Activated CD8-positive, alpha-beta memory T cell treated with anti-CD3 and anti-CD28 coated beads for 36 hours (primary cell): Measurements from ENCODE around the gene TIMP2. TPM values are rescaled to one million over a fixed set of nuclear protein-coding genes. Genes with fewer than 3 reads are reported as not detected.
"Not testable (repeated sequence)": the region's sequence is repeated elsewhere in the genome, so short reads cannot be mapped to it uniquely, and the experiment has no call there.

ENCODE experiments used
- CTCF ChIA-PET: fragments of 350-600 bp; sonication (Branson Sonifier 250); formaldehyde crosslinking; loops from one replicate; lab custom pipeline; 2021; ENCODE audit warnings: antibody characterized with exemption; lab: Charles Lee
- POLR2A ChIA-PET: fragments of 350-600 bp; sonication (Branson Sonifier 250); formaldehyde crosslinking; loops from one replicate; lab custom pipeline; 2021; ENCODE audit warnings: antibody characterized with exemption; lab: Charles Lee
- total RNA-seq, 2 experiments: library from RNA; stranded (reverse); gene quantifications; one replicate each; pipeline ENCODE4 v1.2.3, GENCODE V29; 2021

Gene TIMP2
- total RNA-seq, 2 experiments from 2014 or later, result 0.42 to 0.55 TPM

- POLR2A ChIA-PET, result no interaction called here
- CTCF ChIA-PET, result no interaction called here
These were observed 7.5 kb downstream of the TIMP2 start for GRCh38 chr17:78917451-78918275.

- POLR2A ChIA-PET, result interaction anchor here (0.5 kb wide), 1 partner anchor 26 kb away, joined by 6 read pairs; no protein-coding TSS in a partner anchor
- CTCF ChIA-PET, result interaction anchor here (0.6 kb wide), 1 partner anchor 831 kb away, joined by 3 read pairs; no protein-coding TSS in a partner anchor
These were observed 9.1 kb downstream of the TIMP2 start for GRCh38 chr17:78915872-78916632.

DNA sequence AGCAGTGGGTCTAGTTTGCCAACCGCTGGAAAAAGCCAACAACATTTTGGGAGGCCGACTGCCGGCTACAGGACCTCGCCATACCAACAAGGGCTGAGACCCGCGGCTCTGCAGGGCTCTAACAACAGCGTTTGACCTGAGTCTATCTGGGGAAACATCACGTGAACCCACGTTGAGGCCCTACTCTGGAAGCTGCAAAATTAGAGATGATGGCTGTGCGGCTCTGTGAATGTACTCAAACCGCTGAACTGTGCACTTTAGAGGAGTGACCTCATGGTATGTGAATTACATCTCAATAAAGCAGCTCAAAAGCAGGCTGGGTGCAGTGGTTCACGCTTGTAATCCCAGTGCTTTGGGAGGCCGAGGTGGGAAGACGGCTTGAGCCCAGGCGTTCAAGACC lies 12.1 kb downstream of the TIMP2 start:
- CTCF ChIA-PET, result interaction anchor here (0.7 kb wide), 1 partner anchor 28 kb away, joined by 4 read pairs; no protein-coding TSS in a partner anchor
- POLR2A ChIA-PET, result no interaction called here

GRCh38 chr17:78912082-78912481 lies 13.1 kb downstream of the TIMP2 start:
- ChIA-PET CTCF (no interaction called here), POLR2A (no interaction called here)

DNA sequence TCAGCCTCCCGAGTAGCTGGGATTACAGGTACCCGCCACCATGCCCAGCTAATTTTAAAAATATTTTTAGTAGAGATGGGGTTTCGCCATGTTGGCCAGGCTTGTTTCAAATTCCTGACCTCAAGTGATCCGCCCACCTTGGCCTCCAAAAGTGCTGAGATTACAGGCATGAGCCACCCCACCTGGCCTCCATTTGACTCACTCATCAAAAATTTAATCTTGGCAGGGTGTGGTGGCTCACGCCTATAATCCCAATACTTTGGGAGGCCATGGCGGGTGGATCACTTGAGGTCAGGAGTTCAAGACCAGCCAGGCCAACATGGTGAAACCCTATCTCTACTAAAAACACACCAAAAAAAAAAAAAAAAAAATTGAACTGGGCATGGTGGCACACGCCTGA lies 13.6 kb downstream of the TIMP2 start:
- POLR2A ChIA-PET, CTCF ChIA-PET: not testable (repeated sequence)

DNA sequence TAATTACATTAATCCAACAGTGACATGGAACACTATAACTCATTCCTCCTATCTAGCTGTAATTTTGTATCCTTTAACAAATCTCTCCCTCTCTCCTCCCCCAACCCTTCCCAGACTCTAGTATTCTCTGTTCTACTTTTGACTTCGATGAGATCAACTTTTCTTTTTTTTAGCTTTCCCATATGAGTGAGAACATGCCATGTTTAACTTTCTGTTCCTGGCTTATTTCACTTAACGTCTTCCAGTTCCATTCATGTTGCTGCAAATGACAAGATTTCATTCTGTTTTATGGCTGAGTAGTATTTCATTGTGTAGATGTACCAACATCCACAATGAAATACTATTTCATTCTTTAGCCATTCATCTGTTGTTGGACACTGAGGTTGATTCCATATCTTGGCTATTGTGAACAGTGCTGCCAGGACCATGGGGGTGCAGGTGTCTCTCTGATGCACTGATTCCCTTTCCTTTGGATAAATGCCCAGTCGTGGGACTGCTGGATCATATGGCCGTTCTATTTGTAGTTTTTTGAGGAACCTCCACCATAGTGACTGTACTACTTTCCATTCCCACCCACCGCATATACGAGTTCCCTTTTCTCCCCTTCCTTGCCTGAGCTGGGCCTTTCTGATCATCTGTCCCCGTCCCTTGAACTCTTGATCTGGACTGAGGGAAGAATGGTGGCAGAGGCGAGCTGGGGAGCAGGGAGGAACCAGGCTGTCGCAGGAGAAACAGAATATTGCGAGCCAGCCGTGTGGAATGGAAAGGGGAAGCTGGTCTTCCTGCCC lies 14.5 kb downstream of the TIMP2 start:
- ChIA-PET POLR2A (no interaction called here), CTCF (interaction anchor here (1.1 kb wide), 1 partner anchor 44 kb away, joined by 3 read pairs; no protein-coding TSS in a partner anchor)

DNA sequence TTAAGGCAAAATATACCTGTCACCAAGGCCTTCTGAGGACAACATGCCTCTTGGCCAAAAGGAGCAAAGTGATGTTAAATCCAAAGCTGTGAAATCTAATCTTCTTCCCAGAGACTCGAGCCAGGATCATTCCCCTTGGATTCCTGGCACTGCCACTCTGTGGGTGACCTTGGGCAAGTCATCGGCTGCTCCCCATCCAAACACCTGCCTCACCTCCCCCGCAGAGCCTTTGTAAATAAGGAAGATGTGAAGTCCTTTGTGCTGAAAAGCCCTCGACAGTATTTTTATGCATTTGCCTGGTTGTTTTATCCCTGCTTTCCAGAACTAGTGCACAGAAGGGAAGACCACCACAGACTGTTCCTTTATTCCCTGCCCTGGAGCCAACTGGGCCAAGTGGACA lies 16.8 kb downstream of the TIMP2 start:
- ChIA-PET CTCF (no interaction called here), POLR2A (no interaction called here)

DNA sequence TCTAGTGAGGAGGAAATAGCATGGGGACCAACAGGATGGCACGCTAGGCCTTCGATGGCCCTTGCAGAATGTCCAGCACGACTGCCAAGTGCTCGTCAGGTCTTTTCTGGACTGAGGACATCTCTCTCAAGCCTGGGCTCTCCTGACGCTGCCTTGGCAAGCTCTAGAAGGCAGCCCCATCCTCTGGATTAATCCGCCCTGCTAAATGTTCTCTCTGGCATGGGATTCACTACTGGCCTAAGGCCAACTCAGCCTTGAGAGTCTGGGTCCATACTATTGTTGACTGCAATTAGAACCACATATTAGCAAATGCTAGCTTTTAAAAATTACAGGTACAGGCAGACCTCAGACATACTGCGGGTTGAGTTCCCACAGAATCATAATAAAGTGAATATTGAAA lies 19.6 kb downstream of the TIMP2 start:
- ChIA-PET CTCF (no interaction called here), POLR2A (no interaction called here)

GRCh38 chr17:78905116-78905515 lies 20.1 kb downstream of the TIMP2 start:
- POLR2A ChIA-PET, result no interaction called here
- CTCF ChIA-PET, result interaction anchor here (0.6 kb wide), 2 partner anchors 9 to 198 kb away, joined by 3 read pairs; no protein-coding TSS in a partner anchor

- ChIA-PET POLR2A (no interaction called here), CTCF (interaction anchor here (0.6 kb wide), 1 partner anchor 10 kb away, joined by 3 read pairs; no protein-coding TSS in a partner anchor)
These were observed 20.8 kb downstream of the TIMP2 start for GRCh38 chr17:78904371-78904770.

DNA sequence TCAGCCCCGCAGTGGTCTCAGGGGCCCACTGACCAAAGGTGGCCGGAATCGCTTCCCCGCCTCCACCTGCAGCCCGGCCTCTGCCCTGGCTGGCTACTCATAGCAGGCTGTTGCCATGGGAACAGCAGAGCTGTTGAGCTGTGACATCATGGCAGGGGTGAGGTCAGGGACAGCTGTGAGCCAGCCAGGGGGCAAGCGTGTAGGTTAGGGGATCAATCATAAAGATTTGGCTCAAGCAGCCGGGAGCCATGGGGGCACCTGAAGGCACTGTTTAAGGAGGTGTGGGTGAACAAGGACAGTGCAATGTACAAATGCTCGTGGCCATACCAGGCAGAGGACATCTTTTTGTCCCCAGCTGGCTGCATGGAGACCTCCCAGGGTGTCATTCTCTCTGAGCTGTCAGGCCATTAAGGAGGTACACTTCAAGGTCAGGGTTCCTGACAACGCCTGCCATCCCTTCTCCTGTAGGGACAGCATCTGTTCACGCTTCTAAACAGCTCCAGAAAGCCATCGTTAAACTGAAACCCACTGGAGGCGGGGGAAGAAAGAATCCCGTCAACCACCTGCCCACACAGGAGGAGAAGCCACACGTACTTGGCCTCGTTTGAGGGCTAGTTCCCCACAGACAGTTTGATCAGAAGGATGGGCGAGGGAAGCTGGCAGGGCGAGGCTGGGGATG lies 21.9 kb downstream of the TIMP2 start, which contains the start of gene CEP295NL:
CEP295NL (minus strand) TSS at position 101 of the 679 bp plus-strand sequence. CDS start 1,373 bp downstream, outside the sequence.
- POLR2A ChIA-PET, result no interaction called here
- CTCF ChIA-PET, result no interaction called here

- CTCF ChIA-PET, result interaction anchor here (1.5 kb wide), 1 partner anchor 69 kb away, joined by 3 read pairs; no protein-coding TSS in a partner anchor
- POLR2A ChIA-PET, result not testable (repeated sequence)
These were observed 23.0 kb downstream of the TIMP2 start for GRCh38 chr17:78902231-78902630.

DNA sequence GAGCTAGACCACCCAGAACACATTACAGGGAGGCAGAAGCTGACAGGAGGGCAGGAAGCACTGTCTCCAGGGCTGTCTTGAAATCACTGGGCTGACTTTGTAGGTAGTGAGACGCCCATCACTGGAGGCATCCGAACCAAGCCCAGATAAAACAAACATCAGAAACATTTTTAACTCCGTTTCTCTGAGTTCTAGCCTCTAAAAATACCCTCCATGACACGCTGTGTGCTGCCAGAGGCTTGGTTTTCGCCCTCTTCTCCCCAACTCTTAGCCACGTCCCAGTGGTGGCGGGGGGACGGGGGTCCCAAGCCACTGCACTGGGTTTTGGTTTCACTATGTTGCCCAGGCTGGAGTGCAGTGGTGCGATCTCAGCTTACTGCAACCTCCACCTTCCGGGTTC lies 23.4 kb downstream of the TIMP2 start:
- ChIA-PET CTCF (interaction anchor here (1.5 kb wide), 1 partner anchor 69 kb away, joined by 3 read pairs; no protein-coding TSS in a partner anchor), POLR2A (no interaction called here)

- CTCF ChIA-PET, result no interaction called here
- POLR2A ChIA-PET, result no interaction called here
These were observed 24.4 kb downstream of the TIMP2 start for GRCh38 chr17:78900816-78901215.

DNA sequence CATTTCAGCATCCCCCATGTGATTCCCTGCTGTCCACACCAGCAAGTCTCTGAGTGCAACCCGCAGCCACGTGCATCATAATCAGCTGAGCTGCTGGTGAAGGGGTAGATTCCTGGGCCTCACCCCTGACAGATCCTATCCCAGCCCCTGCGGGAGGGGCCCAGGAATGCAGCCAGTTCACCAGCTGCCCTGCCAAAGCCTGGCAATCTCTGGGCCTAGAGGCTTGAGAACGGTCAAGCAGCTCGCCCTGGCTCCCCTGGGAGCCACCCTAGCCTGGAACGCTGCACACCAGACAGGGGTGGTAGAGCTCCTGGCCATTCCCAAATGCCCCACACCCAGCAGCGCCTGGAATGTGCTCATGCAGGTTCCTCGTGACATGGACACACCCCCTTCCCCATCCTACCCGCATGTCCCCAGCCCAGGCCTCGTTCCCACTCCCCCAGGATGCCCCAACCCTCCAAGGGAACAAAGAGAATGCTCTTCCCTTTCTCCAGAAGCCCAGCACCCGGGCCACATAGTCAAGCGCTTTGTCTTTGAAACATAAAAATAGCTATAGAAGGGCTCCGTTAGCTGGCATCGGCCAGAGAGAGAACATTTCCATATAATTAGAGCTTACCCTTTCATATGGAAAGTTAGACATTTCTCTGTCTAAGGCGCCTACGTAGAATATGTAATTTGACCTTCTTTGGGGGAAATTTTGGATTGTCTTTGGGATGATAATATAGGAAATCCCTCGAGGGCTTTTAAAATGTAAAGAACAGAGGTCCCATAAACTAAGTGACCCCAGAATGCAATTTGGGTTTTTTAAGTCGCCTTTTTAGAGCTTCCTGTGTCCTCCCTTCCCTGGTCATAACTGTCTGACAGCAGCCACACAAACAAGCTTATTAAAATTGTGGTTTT lies 25.6 kb downstream of the TIMP2 start:
- CTCF ChIA-PET, result no interaction called here
- POLR2A ChIA-PET, result no interaction called here

- ChIA-PET CTCF (no interaction called here), POLR2A (no interaction called here)
These were observed 26.2 kb downstream of the TIMP2 start for GRCh38 chr17:78898947-78899346.

DNA sequence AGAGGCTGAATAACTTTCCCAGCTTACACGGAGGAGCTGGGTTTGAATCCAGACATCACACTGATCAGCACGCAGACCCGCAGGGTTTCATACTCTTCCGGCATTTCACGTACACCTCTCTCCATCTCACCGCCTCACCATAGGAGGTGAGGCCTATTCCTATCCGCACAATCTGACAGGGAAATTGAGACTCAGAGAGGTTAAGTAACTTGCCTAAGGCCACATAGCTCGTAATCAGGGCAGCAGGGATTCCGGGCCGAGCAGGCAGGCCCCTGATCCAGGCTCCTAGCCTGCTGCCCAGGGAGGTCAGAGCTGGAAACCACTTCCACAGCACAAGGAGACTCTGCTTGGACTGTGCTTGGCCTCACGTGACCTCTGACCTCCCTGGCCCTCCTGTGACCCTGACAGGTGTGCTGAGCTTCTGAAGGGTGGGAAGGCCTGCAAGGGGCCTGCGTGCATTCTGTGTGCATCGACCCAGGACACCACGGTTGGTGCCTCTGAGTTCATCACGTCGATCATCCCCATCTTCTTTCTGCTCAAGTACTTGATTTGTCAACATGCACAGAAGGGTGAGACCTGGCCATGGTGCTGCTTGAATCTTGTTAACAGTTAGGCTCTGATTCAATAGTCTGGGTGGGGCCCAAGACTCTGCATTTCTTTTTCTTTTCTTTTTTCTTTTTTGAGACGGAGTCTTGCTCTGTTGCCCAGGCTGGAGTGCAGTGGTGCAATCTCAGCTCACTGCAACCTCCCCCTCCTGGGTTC lies 26.9 kb downstream of the TIMP2 start:
- ChIA-PET POLR2A (no interaction called here), CTCF (no interaction called here)
